Measurements from ENCODE around the gene ZNF398. TPM values are rescaled to one million over a fixed set of nuclear protein-coding genes. Genes with fewer than 3 reads are reported as not detected.
"Not testable (repeated sequence)": the region's sequence is repeated elsewhere in the genome, so short reads cannot be mapped to it uniquely, and the experiment has no call there.

Gene ZNF398
- total and polyA plus RNA-seq, 10 donors, result 1.6 to 23.7 (median 15.6) TPM

DNA sequence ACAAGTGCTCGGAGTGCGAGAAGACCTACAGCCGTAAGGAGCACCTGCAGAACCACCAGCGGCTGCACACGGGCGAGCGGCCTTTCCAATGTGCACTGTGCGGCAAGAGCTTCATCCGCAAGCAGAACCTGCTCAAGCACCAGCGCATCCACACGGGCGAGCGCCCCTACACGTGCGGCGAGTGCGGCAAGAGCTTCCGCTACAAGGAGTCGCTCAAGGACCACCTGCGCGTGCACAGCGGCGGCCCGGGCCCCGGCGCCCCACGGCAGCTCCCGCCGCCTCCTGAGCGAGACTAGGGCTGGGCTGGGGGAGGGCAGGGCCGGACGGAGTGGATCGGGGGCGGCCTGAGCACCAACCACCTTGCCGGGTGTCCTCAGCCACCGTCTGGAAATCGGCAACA lies 77.1 kb downstream of the ZNF398 start:
- peak; percentile 72 for DNase-seq
- peaks cover 0 to 74% (median 56%) of the 10 kb centered on the region in 6 donors for H3K36me3 ChIP-seq
- TF ChIP-seq, protein P1, sequence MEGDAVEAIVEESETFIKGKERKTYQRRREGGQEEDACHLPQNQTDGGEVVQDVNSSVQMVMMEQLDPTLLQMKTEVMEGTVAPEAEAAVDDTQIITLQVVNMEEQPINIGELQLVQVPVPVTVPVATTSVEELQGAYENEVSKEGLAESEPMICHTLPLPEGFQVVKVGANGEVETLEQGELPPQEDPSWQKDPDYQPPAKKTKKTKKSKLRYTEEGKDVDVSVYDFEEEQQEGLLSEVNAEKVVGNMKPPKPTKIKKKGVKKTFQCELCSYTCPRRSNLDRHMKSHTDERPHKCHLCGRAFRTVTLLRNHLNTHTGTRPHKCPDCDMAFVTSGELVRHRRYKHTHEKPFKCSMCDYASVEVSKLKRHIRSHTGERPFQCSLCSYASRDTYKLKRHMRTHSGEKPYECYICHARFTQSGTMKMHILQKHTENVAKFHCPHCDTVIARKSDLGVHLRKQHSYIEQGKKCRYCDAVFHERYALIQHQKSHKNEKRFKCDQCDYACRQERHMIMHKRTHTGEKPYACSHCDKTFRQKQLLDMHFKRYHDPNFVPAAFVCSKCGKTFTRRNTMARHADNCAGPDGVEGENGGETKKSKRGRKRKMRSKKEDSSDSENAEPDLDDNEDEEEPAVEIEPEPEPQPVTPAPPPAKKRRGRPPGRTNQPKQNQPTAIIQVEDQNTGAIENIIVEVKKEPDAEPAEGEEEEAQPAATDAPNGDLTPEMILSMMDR (IDR thresholded peaks at IDR 0.05 in 8 of 11, conservative IDR thresholded peaks at IDR 0.05 in 3 of 11), result no peak
- TF ChIP-seq POLR2A (IDR thresholded peaks at IDR 0.05), result no peak
- TF ChIP-seq POLR2AphosphoS5 (IDR thresholded peaks at IDR 0.05), result peak in 2 of 3 donors; percentile 18 to 38
- H3K4me1 ChIP-seq, result no peaks in the 10 kb centered on the region
- intact Hi-C loops (cut with DNase I; ENCODE audit: low total_unique reads), result no loop called here
- H3K27me3 ChIP-seq (replicated peaks in 1 of 7), result no peaks in the 10 kb centered on the region
- H3K9me3 ChIP-seq, result peaks cover 0 to 5% (median 0%) of the 10 kb centered on the region in 8 donors
- 96 to 99% (median 98%) methylated on average over 7 to 37 of the region's 37 CpGs for WGBS, 5 donors
- H3K27ac ChIP-seq, result no peak overlapping the region
- no peak overlapping the region for H3K4me3 ChIP-seq

DNA sequence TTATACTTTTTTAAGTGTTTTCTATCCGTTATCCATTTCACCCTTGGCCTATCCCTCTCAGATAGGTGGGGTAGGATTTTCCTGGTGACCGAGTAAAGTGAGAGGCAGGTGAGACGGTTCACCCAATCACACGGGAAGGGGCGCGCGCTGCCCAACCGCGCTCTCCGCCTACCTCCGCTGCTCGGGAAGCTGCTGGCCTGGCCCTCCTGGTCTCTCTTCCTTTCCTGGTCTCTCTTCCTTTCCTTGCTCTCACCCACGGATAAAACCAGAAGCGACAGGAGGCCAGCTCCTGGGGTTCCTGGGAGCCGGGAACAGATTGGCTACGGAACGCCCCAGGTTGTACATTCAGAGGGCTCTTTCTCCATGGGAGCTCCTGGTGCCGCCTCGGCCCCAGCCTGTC lies 77.9 kb downstream of the ZNF398 start:
- no peak overlapping the region for H3K4me3 ChIP-seq
- 93 to 98% (median 98%) methylated on average over 18 to 19 of the region's 19 CpGs for WGBS, 5 donors
- H3K27ac ChIP-seq, result no peak overlapping the region
- no peaks in the 10 kb centered on the region for H3K4me1 ChIP-seq
- intact Hi-C loops (cut with DNase I; ENCODE audit: low total_unique reads), result no loop called here
- H3K27me3 ChIP-seq (replicated peaks in 1 of 7), result no peaks in the 10 kb centered on the region
- peak; percentile 65 for DNase-seq
- H3K9me3 ChIP-seq, result peaks cover 0 to 5% (median 0%) of the 10 kb centered on the region in 8 donors
- TF ChIP-seq, protein P1 (IDR thresholded peaks at IDR 0.05 in 8 of 11, conservative IDR thresholded peaks at IDR 0.05 in 3 of 11), result no peak
- no peak for TF ChIP-seq POLR2AphosphoS5 (IDR thresholded peaks at IDR 0.05)
- no peak for TF ChIP-seq POLR2A (IDR thresholded peaks at IDR 0.05)
- H3K36me3 ChIP-seq, result peaks cover 0 to 66% (median 50%) of the 10 kb centered on the region in 6 donors

DNA sequence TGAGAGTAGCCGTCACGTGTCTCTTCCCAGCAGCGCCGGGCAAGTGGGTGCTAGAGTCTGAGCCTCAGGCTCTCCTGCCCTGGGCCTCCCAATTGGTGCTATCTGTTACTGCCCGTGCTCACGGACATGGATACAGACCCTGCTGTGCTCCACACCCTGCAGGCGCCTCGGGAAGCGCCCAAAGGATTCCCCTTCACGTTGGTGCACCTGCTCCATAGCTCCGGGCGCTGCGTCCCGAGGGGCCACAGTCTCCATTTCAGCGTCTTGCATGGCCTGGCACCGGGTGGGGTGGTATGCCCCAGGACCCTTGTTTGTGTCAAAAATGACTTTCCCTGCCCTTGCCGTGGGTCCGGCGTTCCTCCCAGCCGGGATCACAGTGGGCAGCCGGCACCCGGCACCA lies 78.4 kb downstream of the ZNF398 start:
- peak; percentile 67 for DNase-seq
- Histone ChIP-seq H3K4me1 (no peaks in the 10 kb centered on the region), H3K9me3 (peaks cover 0 to 5% (median 0%) of the 10 kb centered on the region in 8 donors), H3K27ac (no peak overlapping the region), H3K36me3 (peaks cover 0 to 61% (median 45%) of the 10 kb centered on the region in 6 donors), H3K27me3 (replicated peaks in 1 of 7) (no peaks in the 10 kb centered on the region), H3K4me3 (no peak overlapping the region)
- intact Hi-C loops (cut with DNase I; ENCODE audit: low total_unique reads), result no loop called here
- WGBS, 5 donors, result 96 to 98% (median 97%) methylated on average over 12 to 22 of the region's 22 CpGs
- TF ChIP-seq POLR2AphosphoS5 (IDR thresholded peaks at IDR 0.05) (no peak), POLR2A (IDR thresholded peaks at IDR 0.05) (no peak)
- TF ChIP-seq, protein P1 (IDR thresholded peaks at IDR 0.05 in 8 of 11, conservative IDR thresholded peaks at IDR 0.05 in 3 of 11), result no peak

DNA sequence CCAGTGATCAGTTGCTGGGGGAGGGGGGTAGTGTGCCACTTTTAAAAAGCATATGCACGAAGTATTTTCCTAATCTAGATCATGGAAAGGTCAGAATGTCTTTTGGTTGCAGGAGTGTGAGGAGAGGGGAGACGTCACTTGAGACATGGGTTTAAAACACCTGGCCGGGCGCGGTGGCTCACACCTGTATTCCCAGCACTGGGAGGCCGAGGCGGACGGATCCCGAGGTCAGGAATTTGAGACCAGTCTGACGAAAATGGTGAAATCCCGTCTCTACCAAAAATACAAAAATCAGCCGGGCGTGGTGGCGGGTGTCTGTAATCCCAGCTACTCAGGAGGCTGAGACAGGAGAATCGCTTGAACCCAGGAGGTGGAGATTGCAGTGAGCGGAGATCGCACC lies 79.1 kb downstream of the ZNF398 start:
- H3K27me3 ChIP-seq (replicated peaks in 1 of 7); H3K9me3 ChIP-seq; H3K27ac ChIP-seq; intact Hi-C loops (cut with DNase I; ENCODE audit: low total_unique reads); H3K4me3 ChIP-seq; H3K4me1 ChIP-seq: not testable (repeated sequence)
- WGBS, 5 donors, result 91 to 95% (median 95%) methylated on average over 17 of the region's 17 CpGs
- H3K36me3 ChIP-seq, result peaks cover 0 to 54% (median 39%) of the 10 kb centered on the region in 6 donors
- peak; percentile 42 for DNase-seq
